GM20431 (cell line): Measurements from ENCODE around the gene ZNF319.

ENCODE experiments used
- in situ Hi-C: fragments of 300-500 bp; cut with MseI, MboI; formaldehyde crosslinking; loops from one replicate; pipeline ENCODE4 v1.15.0; 2020; ENCODE audit warnings: low sequenced_read_pairs; ENCODE audit not compliant: unreplicated experiment

Gene ZNF319

DNA sequence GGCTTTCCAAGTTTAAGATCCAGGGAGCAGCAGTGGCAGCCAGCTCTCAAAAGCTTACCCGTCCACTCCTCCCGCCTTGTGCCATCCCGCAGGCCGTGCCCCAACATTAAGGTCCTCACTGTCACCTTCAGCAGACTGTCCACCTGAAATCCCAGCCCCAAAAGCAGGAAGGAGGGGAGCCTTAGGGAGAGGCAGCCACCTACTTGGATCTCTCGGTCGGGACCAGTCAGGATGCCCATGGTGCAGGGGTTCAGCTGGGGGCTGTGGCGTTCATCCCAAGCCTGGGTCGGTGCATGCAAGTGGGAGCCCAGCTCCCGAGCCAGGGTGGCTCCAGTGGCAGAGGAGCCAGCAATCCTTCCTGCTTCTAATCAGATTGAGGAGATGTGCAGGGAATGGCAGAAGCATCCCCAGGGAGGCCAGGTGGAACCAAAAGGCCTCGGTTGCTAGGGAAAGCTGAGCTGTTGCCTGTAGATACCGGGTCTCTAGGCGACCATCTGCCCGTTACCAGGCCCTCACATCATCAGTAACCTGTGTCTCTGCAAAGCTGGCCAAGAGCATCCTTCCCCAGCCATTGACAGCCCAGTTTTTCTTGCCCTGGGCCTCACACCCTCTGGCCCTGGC, 54.2 kb downstream of the ZNF319 start:
- in situ Hi-C loops = no loop called here

DNA sequence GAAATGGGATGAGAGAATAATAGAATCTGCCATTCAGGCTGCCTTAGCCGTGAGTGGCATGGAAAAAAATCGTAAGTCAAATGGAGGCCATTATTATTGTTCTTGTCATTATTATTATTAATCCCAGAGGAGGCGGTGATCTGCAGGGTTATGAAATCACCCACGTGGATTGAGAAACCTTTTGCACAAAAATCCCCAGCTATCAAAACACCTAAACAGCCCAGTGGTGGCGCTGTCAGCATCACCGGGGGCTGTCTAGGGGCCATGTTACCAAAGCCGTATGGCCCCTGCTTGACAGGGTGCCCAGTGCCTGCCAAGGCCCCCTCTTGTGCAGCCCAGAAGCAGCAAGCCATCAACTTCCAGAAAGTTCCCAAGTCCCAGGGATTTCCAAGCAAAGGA, 54.7 kb downstream of the ZNF319 start:
- in situ Hi-C loops = no loop called here

DNA sequence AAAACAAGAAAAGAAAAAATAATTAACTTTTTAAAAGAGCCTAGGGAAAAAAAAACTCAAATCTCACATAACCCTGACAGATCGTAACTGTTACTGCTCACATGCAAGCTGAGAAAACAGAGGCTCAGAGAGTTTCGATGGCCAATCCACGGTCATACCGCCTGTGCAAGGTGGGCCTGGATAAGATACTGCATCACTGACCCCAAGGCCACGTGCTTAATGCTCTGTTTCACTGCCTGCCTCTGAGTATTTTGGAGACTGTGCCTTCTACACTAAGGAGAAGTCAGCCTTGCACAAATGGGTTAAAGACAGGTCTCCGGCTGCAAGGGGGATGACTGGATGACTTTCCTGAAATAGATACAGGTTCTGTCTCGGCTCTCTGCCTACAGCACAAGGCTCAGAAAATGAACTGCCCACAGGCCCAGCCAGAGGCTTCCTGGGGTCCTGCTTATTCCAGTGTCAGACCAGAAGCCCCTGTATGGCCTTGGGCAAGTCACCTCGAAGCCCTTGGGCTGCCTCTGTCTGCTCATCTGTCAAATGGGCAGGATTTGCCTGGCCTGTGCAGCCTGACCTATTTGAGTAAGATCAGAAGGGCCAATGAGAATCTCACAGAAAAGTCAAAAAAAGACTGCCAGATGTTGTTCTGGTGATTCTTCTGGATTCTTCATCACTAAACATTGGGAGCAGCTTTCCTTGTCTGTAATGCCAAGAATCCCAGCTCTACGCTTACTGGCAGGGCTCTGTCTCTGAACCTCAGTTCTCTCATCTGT, 55.3 kb downstream of the ZNF319 start:
- in situ Hi-C loops = no loop called here
